ENCODE data around the gene MYBBP1A.

The MYBBP1A gene

GRCh38 chr17:4556996-4557395 is 1.8 kb upstream of the MYBBP1A start:
- Histone ChIP-seq H3K4me3 (ENCODE audit: low read length in 2 of 2) (no peak overlapping the region), H3K27me3 (ENCODE audit: control insufficient read depth in 1 of 2, insufficient read depth in 2 of 2, low read length in 2 of 2) (no peaks in the 10 kb centered on the region), H3K27ac (ENCODE audit: low read length) (no peak overlapping the region), H3K36me3 (ENCODE audit: control insufficient read depth in 2 of 2, insufficient read depth in 2 of 2, low read length in 2 of 2) (peaks cover 3 to 9% of the 10 kb centered on the region in 2 donors), H3K9ac (ENCODE audit: low read length in 2 of 2) (no peak overlapping the region), H3K9me3 (ENCODE audit: control insufficient read depth in 2 of 2, low read length in 2 of 2) (no peaks in the 10 kb centered on the region), H3K4me1 (ENCODE audit: control insufficient read depth, insufficient read depth, low read length) (peaks cover 24% of the 10 kb centered on the region)

GRCh38 chr17:4555873-4556759 is 932 bp upstream of the MYBBP1A start:
- Histone ChIP-seq H3K9ac (ENCODE audit: low read length in 2 of 2) (peak overlapping the region; percentile 79 to 92), H3K4me3 (ENCODE audit: low read length in 2 of 2) (peak overlapping the region; percentile 94 to 97)

GRCh38 chr17:4554441-4554996 is 665 bp downstream of the MYBBP1A start:
- Histone ChIP-seq H3K27ac (ENCODE audit: low read length) (no peak overlapping the region), H3K4me3 (ENCODE audit: low read length in 2 of 2) (peak overlapping the region; percentile 94 to 97), H3K36me3 (ENCODE audit: control insufficient read depth in 2 of 2, insufficient read depth in 2 of 2, low read length in 2 of 2) (peaks cover 12 to 28% of the 10 kb centered on the region in 2 donors), H3K9me3 (ENCODE audit: control insufficient read depth in 2 of 2, low read length in 2 of 2) (no peaks in the 10 kb centered on the region), H3K4me1 (ENCODE audit: control insufficient read depth, insufficient read depth, low read length) (peaks cover 24% of the 10 kb centered on the region), H3K9ac (ENCODE audit: low read length in 2 of 2) (peak overlapping the region; percentile 69 to 82), H3K27me3 (ENCODE audit: control insufficient read depth in 1 of 2, insufficient read depth in 2 of 2, low read length in 2 of 2) (no peaks in the 10 kb centered on the region)

More at GRCh38 chr17:4555873-4556759, 932 bp upstream of the MYBBP1A start:
- Histone ChIP-seq H3K27ac (ENCODE audit: low read length) (peak overlapping the region; percentile 58), H3K36me3 (ENCODE audit: control insufficient read depth in 2 of 2, insufficient read depth in 2 of 2, low read length in 2 of 2) (peaks cover 8 to 15% of the 10 kb centered on the region in 2 donors), H3K9me3 (ENCODE audit: control insufficient read depth in 2 of 2, low read length in 2 of 2) (no peaks in the 10 kb centered on the region), H3K4me1 (ENCODE audit: control insufficient read depth, insufficient read depth, low read length) (peaks cover 24% of the 10 kb centered on the region), H3K27me3 (ENCODE audit: control insufficient read depth in 1 of 2, insufficient read depth in 2 of 2, low read length in 2 of 2) (no peaks in the 10 kb centered on the region)

- Histone ChIP-seq H3K4me1 (ENCODE audit: control insufficient read depth, insufficient read depth, low read length) (peaks cover 24% of the 10 kb centered on the region), H3K9ac (ENCODE audit: low read length in 2 of 2) (no peak overlapping the region), H3K27me3 (ENCODE audit: control insufficient read depth in 1 of 2, insufficient read depth in 2 of 2, low read length in 2 of 2) (no peaks in the 10 kb centered on the region), H3K27ac (ENCODE audit: low read length) (no peak overlapping the region), H3K9me3 (ENCODE audit: control insufficient read depth in 2 of 2, low read length in 2 of 2) (no peaks in the 10 kb centered on the region), H3K36me3 (ENCODE audit: control insufficient read depth in 2 of 2, insufficient read depth in 2 of 2, low read length in 2 of 2) (peaks cover 17 to 35% of the 10 kb centered on the region in 2 donors), H3K4me3 (ENCODE audit: low read length in 2 of 2) (no peak overlapping the region)
These were observed 1.5 kb downstream of the MYBBP1A start for GRCh38 chr17:4553669-4554068.

GRCh38 chr17:4551796-4552525 is 3.2 kb downstream of the MYBBP1A start:
- H3K9me3 ChIP-seq (ENCODE audit: control insufficient read depth in 2 of 2, low read length in 2 of 2), result no peaks in the 10 kb centered on the region
- H3K4me3 ChIP-seq (ENCODE audit: low read length in 2 of 2), result no peak overlapping the region
- no peaks in the 10 kb centered on the region for H3K27me3 ChIP-seq (ENCODE audit: control insufficient read depth in 1 of 2, insufficient read depth in 2 of 2, low read length in 2 of 2)
- H3K36me3 ChIP-seq (ENCODE audit: control insufficient read depth in 2 of 2, insufficient read depth in 2 of 2, low read length in 2 of 2), result peaks cover 27 to 46% of the 10 kb centered on the region in 2 donors
- H3K27ac ChIP-seq (ENCODE audit: low read length), result no peak overlapping the region
- H3K9ac ChIP-seq (ENCODE audit: low read length in 2 of 2), result no peak overlapping the region
- peaks cover 24% of the 10 kb centered on the region for H3K4me1 ChIP-seq (ENCODE audit: control insufficient read depth, insufficient read depth, low read length)

GRCh38 chr17:4551141-4551540 is 4.0 kb downstream of the MYBBP1A start:
- H3K4me3 ChIP-seq (ENCODE audit: low read length in 2 of 2), result no peak overlapping the region
- H3K9me3 ChIP-seq (ENCODE audit: control insufficient read depth in 2 of 2, low read length in 2 of 2), result no peaks in the 10 kb centered on the region
- H3K36me3 ChIP-seq (ENCODE audit: control insufficient read depth in 2 of 2, insufficient read depth in 2 of 2, low read length in 2 of 2), result peaks cover 30 to 47% of the 10 kb centered on the region in 2 donors
- no peak overlapping the region for H3K27ac ChIP-seq (ENCODE audit: low read length)
- H3K27me3 ChIP-seq (ENCODE audit: control insufficient read depth in 1 of 2, insufficient read depth in 2 of 2, low read length in 2 of 2), result no peaks in the 10 kb centered on the region
- H3K9ac ChIP-seq (ENCODE audit: low read length in 2 of 2), result no peak overlapping the region
- H3K4me1 ChIP-seq (ENCODE audit: control insufficient read depth, insufficient read depth, low read length), result peaks cover 23% of the 10 kb centered on the region

- no peak overlapping the region for H3K4me3 ChIP-seq (ENCODE audit: low read length in 2 of 2)
- H3K9me3 ChIP-seq (ENCODE audit: control insufficient read depth in 2 of 2, low read length in 2 of 2), result no peaks in the 10 kb centered on the region
- H3K27me3 ChIP-seq (ENCODE audit: control insufficient read depth in 1 of 2, insufficient read depth in 2 of 2, low read length in 2 of 2), result no peaks in the 10 kb centered on the region
- peaks cover 18% of the 10 kb centered on the region for H3K4me1 ChIP-seq (ENCODE audit: control insufficient read depth, insufficient read depth, low read length)
- H3K27ac ChIP-seq (ENCODE audit: low read length), result no peak overlapping the region
- H3K9ac ChIP-seq (ENCODE audit: low read length in 2 of 2), result no peak overlapping the region
- peaks cover 30 to 47% of the 10 kb centered on the region in 2 donors for H3K36me3 ChIP-seq (ENCODE audit: control insufficient read depth in 2 of 2, insufficient read depth in 2 of 2, low read length in 2 of 2)
These were observed 4.6 kb downstream of the MYBBP1A start for GRCh38 chr17:4550534-4551039.

GRCh38 chr17:4549781-4550533 is 5.2 kb downstream of the MYBBP1A start:
- H3K36me3 ChIP-seq (ENCODE audit: control insufficient read depth in 2 of 2, insufficient read depth in 2 of 2, low read length in 2 of 2), result peaks cover 32 to 50% of the 10 kb centered on the region in 2 donors

GRCh38 chr17:4548721-4549531 is 6.3 kb downstream of the MYBBP1A start:
- H3K9ac ChIP-seq (ENCODE audit: low read length in 2 of 2), result no peak overlapping the region
- H3K27ac ChIP-seq (ENCODE audit: low read length), result no peak overlapping the region
- H3K27me3 ChIP-seq (ENCODE audit: control insufficient read depth in 1 of 2, insufficient read depth in 2 of 2, low read length in 2 of 2), result no peaks in the 10 kb centered on the region
- no peak overlapping the region for H3K4me3 ChIP-seq (ENCODE audit: low read length in 2 of 2)
- H3K9me3 ChIP-seq (ENCODE audit: control insufficient read depth in 2 of 2, low read length in 2 of 2), result no peaks in the 10 kb centered on the region
- peaks cover 3% of the 10 kb centered on the region for H3K4me1 ChIP-seq (ENCODE audit: control insufficient read depth, insufficient read depth, low read length)
- H3K36me3 ChIP-seq (ENCODE audit: control insufficient read depth in 2 of 2, insufficient read depth in 2 of 2, low read length in 2 of 2), result peaks cover 32 to 50% of the 10 kb centered on the region in 2 donors

More at GRCh38 chr17:4549781-4550533, 5.2 kb downstream of the MYBBP1A start:
- H3K9ac ChIP-seq (ENCODE audit: low read length in 2 of 2), result no peak overlapping the region
- H3K9me3 ChIP-seq (ENCODE audit: control insufficient read depth in 2 of 2, low read length in 2 of 2), result no peaks in the 10 kb centered on the region
- no peak overlapping the region for H3K27ac ChIP-seq (ENCODE audit: low read length)
- no peaks in the 10 kb centered on the region for H3K27me3 ChIP-seq (ENCODE audit: control insufficient read depth in 1 of 2, insufficient read depth in 2 of 2, low read length in 2 of 2)
- no peak overlapping the region for H3K4me3 ChIP-seq (ENCODE audit: low read length in 2 of 2)
- H3K4me1 ChIP-seq (ENCODE audit: control insufficient read depth, insufficient read depth, low read length), result peaks cover 13% of the 10 kb centered on the region

All from stomach smooth muscle (tissue), 2 donors.